Measurements from ENCODE around the gene HDGFL3. TPM values are rescaled to one million over a fixed set of nuclear protein-coding genes. Genes with fewer than 3 reads are reported as not detected.

Gene HDGFL3
- total and polyA plus RNA-seq, 2 experiments from 2014 or later = 68.6 to 135 TPM

Other genes starting within 250 kb of the HDGFL3 start
- 27.4 and 29.2 TPM in 2 replicates for gene RAMAC, start 221.6 kb downstream of the HDGFL3 start, total RNA-seq (2014; rRNA removed; shearing (Covaris generic))
- gene RAMAC, start 221.6 kb downstream of the HDGFL3 start, polyA plus RNA-seq (2016; fragmentation: Nextera tagmentation; extraction: Ambion mirVana) = 50.7 and 58.6 TPM in 2 replicates
- 4.0 and 7.3 TPM in 2 replicates for gene C15orf40, start 196.2 kb downstream of the HDGFL3 start, total RNA-seq (2014; rRNA removed; shearing (Covaris generic))
- 22.1 and 26.3 TPM in 2 replicates for gene C15orf40, start 196.2 kb downstream of the HDGFL3 start, polyA plus RNA-seq (2016; fragmentation: Nextera tagmentation; extraction: Ambion mirVana)
- gene BTBD1, start 140.6 kb downstream of the HDGFL3 start, total RNA-seq (2014; rRNA removed; shearing (Covaris generic)) = 66.1 and 70.3 TPM in 2 replicates
- gene BTBD1, start 140.6 kb downstream of the HDGFL3 start, polyA plus RNA-seq (2016; fragmentation: Nextera tagmentation; extraction: Ambion mirVana) = 11.5 and 12.6 TPM in 2 replicates
- gene TM6SF1, start 100.2 kb downstream of the HDGFL3 start, total RNA-seq (2014; rRNA removed; shearing (Covaris generic)) = 0.80 and 1.8 TPM in 2 replicates
- 1.5 TPM in 1 of 2 replicates, not detected in the other for gene TM6SF1, start 100.2 kb downstream of the HDGFL3 start, polyA plus RNA-seq (2016; fragmentation: Nextera tagmentation; extraction: Ambion mirVana)
- gene BNC1, start 76.8 kb upstream of the HDGFL3 start, total RNA-seq (2014; rRNA removed; shearing (Covaris generic)) = 1.1 and 1.6 TPM in 2 replicates
- 0.26 and 0.28 TPM in 2 replicates for gene BNC1, start 76.8 kb upstream of the HDGFL3 start, polyA plus RNA-seq (2016; fragmentation: Nextera tagmentation; extraction: Ambion mirVana)
- 21.1 and 21.7 TPM in 2 replicates for gene SH3GL3, start 239.5 kb upstream of the HDGFL3 start, total RNA-seq (2014; rRNA removed; shearing (Covaris generic))
- gene SH3GL3, start 239.5 kb upstream of the HDGFL3 start, polyA plus RNA-seq (2016; fragmentation: Nextera tagmentation; extraction: Ambion mirVana) = 15.9 and 18.8 TPM in 2 replicates